ENCODE results near the gene KRTAP5-7.
"Not testable (repeated sequence)": the region's sequence is repeated elsewhere in the genome, so short reads cannot be mapped to it uniquely, and the experiment has no call there.

KRTAP5-7 gene, protein sequence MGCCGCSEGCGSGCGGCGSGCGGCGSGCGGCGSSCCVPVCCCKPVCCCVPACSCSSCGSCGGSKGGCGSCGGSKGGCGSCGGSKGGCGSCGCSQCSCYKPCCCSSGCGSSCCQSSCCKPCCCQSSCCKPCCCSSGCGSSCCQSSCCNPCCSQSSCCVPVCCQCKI

DNA sequence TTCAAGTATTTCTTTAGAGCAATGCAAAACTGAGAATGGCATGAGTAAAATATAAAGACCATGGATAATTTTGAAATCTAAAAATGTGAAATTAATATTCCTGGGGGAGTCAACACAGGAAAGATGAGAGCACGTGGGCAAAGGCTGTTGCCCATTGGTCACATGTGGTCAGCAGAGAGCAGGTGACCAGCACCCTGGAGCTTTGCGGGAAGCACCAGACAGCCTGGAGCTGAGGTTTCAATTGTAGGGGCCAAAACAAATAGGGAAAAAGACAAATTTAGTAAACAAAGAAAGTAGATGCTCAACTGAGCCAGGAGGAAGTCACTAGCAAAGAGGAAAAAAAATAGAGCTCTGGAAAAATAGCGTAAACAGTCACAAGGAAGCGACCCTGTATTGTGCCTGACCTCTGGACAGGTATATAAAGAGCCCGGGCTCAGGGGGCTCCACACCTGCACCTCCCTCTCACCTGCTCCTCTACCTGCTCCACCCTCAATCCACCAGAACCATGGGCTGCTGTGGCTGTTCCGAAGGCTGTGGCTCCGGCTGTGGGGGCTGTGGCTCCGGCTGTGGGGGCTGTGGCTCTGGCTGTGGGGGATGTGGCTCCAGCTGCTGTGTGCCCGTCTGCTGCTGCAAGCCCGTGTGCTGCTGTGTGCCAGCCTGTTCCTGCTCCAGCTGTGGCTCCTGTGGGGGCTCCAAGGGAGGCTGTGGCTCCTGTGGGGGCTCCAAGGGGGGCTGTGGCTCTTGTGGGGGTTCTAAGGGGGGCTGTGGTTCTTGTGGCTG is at the start of gene KRTAP5-7:
Gene KRTAP5-7 (plus strand): TSS at position 472 of the 780 bp plus-strand sequence. CDS start 34 bp downstream, at position 506.
- not testable (repeated sequence) for H3K9me3 ChIP-seq (ENCODE audit: severe bottlenecking); H3K27me3 ChIP-seq (ENCODE audit: insufficient read depth, poor library complexity, severe bottlenecking); ATAC-seq (ENCODE audit: low read depth); H3K4me1 ChIP-seq (ENCODE audit: insufficient read depth, poor library complexity, severe bottlenecking); H3K4me3 ChIP-seq (ENCODE audit: severe bottlenecking); DNase-seq (ENCODE audit: low spot score); H3K36me3 ChIP-seq (ENCODE audit: low read depth); H3K27ac ChIP-seq (ENCODE audit: poor library complexity, severe bottlenecking)

DNA sequence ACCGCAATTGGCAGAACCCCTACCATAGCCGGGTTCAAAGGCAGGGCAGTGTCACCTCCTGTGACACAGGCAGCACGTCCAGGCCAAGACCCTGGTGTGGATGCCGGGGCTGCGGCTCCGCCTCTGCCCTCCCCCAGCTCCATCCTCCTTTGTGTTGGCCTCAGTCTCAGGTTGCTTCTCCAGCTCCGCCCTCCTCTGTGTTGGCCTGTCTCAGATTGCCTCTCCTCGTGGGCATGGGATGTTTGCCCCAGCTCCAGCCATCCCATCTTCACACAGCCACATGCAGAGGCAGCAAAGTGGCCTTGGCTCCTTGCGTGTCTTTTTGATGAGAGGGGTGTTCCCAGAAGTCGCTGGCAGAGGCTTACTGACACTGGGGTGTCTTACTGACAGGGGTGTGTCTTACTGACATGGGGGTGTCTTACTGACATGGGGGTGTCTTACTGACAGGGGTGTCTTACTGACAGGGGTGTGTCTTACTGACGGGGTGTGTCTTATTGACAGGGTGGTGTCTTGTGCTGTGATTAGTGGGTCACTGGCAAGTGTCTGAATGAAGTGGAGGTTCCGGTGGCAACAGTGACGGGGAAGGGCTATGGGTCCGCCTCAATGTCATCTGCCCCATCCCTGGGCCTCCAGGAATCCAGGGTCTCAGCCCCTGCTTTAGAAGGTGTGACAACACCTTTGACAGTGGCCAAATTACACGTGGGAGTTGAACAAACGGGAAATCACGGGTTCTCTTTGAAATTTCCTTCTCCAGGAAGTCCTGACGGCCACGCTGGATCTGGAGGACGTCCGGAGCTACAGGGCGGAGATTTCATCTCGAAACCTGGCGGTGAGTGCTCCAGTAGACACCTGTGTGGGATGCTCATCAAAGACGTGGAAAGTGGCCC is 49.2 kb upstream of the KRTAP5-7 start:
- no peaks in the 10 kb centered on the region; the same call in 1 of the 2 replicates for H3K36me3 ChIP-seq (ENCODE audit: low read depth)
- ATAC-seq (ENCODE audit: low read depth) (no peak), DNase-seq (ENCODE audit: low spot score) (no peak)
- no peak overlapping the region for H3K27ac ChIP-seq (ENCODE audit: poor library complexity, severe bottlenecking)
- no peaks in the 10 kb centered on the region for H3K27me3 ChIP-seq (ENCODE audit: insufficient read depth, poor library complexity, severe bottlenecking)
- H3K4me3 ChIP-seq (ENCODE audit: severe bottlenecking) = no peak overlapping the region
- H3K4me1 ChIP-seq (ENCODE audit: insufficient read depth, poor library complexity, severe bottlenecking) = no peaks in the 10 kb centered on the region
- no peaks in the 10 kb centered on the region for H3K9me3 ChIP-seq (ENCODE audit: severe bottlenecking)
- TF ChIP-seq, protein P1, sequence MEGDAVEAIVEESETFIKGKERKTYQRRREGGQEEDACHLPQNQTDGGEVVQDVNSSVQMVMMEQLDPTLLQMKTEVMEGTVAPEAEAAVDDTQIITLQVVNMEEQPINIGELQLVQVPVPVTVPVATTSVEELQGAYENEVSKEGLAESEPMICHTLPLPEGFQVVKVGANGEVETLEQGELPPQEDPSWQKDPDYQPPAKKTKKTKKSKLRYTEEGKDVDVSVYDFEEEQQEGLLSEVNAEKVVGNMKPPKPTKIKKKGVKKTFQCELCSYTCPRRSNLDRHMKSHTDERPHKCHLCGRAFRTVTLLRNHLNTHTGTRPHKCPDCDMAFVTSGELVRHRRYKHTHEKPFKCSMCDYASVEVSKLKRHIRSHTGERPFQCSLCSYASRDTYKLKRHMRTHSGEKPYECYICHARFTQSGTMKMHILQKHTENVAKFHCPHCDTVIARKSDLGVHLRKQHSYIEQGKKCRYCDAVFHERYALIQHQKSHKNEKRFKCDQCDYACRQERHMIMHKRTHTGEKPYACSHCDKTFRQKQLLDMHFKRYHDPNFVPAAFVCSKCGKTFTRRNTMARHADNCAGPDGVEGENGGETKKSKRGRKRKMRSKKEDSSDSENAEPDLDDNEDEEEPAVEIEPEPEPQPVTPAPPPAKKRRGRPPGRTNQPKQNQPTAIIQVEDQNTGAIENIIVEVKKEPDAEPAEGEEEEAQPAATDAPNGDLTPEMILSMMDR (IDR thresholded peaks at IDR 0.05; ENCODE audit: poor library complexity, severe bottlenecking) = no peak

- Histone ChIP-seq H3K9me3 (ENCODE audit: severe bottlenecking) (no peaks in the 10 kb centered on the region), H3K36me3 (ENCODE audit: low read depth) (peaks cover 2% of the 10 kb centered on the region; the same call in 1 of the 2 replicates), H3K4me1 (ENCODE audit: insufficient read depth, poor library complexity, severe bottlenecking) (no peaks in the 10 kb centered on the region), H3K4me3 (ENCODE audit: severe bottlenecking) (no peak overlapping the region), H3K27ac (ENCODE audit: poor library complexity, severe bottlenecking) (no peak overlapping the region), H3K27me3 (ENCODE audit: insufficient read depth, poor library complexity, severe bottlenecking) (no peaks in the 10 kb centered on the region)
- ATAC-seq (ENCODE audit: low read depth) = no peak
- TF ChIP-seq, protein P1 (IDR thresholded peaks at IDR 0.05; ENCODE audit: poor library complexity, severe bottlenecking) = no peak
- DNase-seq (ENCODE audit: low spot score) = no peak
Observed at GRCh38 chr11:71478528-71478840, 48.6 kb upstream of the KRTAP5-7 start.

DNA sequence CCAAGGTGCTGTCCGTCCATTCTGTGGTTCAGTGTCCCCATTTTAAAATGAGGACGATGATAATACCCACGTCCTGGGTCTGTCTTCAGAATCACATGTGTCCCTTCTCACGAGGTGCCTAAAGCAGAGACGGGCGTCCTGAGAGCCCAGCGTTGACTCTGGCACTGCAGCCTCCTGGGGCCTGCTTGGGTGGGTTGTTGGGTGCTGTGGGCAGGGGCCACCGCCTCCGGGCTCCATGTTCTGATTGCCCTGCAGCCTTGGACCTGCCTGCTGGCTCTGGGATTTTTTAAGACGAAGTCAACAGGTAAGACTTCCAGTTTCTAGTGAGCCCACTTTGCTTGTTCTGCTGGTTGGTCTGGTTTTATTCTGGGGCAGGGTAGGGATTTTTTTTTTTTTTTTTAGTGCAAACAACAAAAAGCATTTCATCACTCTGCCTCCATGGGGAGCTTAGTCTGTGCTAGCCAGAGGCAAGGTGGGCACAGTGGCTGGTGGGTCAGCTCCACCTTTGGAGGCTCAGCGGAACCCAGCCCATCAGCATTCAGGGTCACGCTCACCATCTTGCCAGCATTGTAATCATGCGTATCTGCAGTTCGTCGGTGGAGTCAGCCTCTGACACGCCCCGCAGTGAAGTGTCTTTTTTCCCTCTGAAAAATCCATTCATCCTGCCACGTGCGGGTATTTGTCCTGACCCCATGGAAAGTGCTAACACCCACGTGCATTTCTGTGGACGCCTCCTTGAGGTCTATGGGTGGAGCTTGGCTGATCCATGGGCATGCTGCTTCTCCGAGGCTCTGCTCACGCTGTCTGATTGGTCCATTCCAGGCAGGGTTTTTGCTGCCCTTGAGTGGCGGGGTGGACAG is 45.7 kb upstream of the KRTAP5-7 start:
- H3K4me1 ChIP-seq (ENCODE audit: insufficient read depth, poor library complexity, severe bottlenecking) = no peaks in the 10 kb centered on the region
- H3K9me3 ChIP-seq (ENCODE audit: severe bottlenecking) = no peaks in the 10 kb centered on the region
- no peaks in the 10 kb centered on the region for H3K27me3 ChIP-seq (ENCODE audit: insufficient read depth, poor library complexity, severe bottlenecking)
- TF ChIP-seq, protein P1 (IDR thresholded peaks at IDR 0.05; ENCODE audit: poor library complexity, severe bottlenecking) = no peak
- no peak overlapping the region for H3K27ac ChIP-seq (ENCODE audit: poor library complexity, severe bottlenecking)
- H3K4me3 ChIP-seq (ENCODE audit: severe bottlenecking) = no peak overlapping the region
- DNase-seq (ENCODE audit: low spot score) = no peak
- no peak for ATAC-seq (ENCODE audit: low read depth)
- peaks cover 9% of the 10 kb centered on the region; the same call in 1 of the 2 replicates for H3K36me3 ChIP-seq (ENCODE audit: low read depth)

All from RWPE2 (cell line).